ENCODE measurements around the gene WDR31.
A peak's percentile ranks its signal among the peaks of the same experiment; 100 is the strongest.

GRCh38 chr9:113340011-113340699 lies at the start of gene WDR31:
- TF ChIP-seq CTCF (IDR thresholded peaks at IDR 0.05) (peak in 1 of 7 experiments; percentile 4), POLR2A (IDR thresholded peaks at IDR 0.05) (no peak), POLR2AphosphoS5 (IDR thresholded peaks at IDR 0.05) (peak; percentile 66 to 83 (median 66)), EP300 (IDR thresholded peaks at IDR 0.05) (no peak)

All from stomach (tissue), 4 donors.